ENCODE data around the gene TCP11L1.

The TCP11L1 gene

DNA sequence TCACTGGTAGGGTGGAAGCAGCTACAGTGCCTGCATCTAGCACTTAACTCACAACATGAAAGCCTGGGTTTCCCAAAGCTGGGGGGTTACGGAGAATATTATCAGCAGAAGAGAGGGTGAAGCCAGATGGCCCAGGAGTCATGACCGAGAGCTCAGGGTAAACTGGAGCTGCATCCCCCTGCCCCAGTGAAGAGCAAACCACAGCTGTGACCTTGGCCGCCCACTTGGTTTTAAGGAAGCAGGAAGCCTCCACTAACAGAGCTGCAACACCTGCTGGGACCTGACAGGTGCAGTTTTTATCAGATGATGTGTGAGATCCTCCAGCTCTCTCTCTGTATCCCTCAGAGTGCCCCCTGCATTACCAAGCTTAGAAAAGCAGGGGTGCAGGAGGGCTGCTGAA, 20.9 kb downstream of the TCP11L1 start (continued):
- TF ChIP-seq, protein P1, sequence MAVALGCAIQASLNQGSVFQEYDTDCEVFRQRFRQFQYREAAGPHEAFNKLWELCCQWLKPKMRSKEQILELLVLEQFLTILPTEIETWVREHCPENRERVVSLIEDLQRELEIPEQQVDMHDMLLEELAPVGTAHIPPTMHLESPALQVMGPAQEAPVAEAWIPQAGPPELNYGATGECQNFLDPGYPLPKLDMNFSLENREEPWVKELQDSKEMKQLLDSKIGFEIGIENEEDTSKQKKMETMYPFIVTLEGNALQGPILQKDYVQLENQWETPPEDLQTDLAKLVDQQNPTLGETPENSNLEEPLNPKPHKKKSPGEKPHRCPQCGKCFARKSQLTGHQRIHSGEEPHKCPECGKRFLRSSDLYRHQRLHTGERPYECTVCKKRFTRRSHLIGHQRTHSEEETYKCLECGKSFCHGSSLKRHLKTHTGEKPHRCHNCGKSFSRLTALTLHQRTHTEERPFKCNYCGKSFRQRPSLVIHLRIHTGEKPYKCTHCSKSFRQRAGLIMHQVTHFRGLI (tag by site-specific recombination; IDR thresholded peaks at IDR 0.05), result no peak
- TF ChIP-seq ZBTB17 (tag by site-specific recombination; IDR thresholded peaks at IDR 0.05) (no peak), KLF7 (tag by site-specific recombination; IDR thresholded peaks at IDR 0.05; ENCODE audit: borderline replicate concordance) (no peak)
- TF ChIP-seq, protein P2, sequence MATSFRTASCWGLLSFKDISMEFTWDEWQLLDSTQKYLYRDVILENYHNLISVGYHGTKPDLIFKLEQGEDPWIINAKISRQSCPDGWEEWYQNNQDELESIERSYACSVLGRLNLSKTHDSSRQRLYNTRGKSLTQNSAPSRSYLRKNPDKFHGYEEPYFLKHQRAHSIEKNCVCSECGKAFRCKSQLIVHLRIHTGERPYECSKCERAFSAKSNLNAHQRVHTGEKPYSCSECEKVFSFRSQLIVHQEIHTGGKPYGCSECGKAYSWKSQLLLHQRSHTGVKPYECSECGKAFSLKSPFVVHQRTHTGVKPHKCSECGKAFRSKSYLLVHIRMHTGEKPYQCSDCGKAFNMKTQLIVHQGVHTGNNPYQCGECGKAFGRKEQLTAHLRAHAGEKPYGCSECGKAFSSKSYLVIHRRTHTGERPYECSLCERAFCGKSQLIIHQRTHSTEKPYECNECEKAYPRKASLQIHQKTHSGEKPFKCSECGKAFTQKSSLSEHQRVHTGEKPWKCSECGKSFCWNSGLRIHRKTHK (tag by site-specific recombination; IDR thresholded peaks at IDR 0.05), result no peak
- TF ChIP-seq, protein P3, sequence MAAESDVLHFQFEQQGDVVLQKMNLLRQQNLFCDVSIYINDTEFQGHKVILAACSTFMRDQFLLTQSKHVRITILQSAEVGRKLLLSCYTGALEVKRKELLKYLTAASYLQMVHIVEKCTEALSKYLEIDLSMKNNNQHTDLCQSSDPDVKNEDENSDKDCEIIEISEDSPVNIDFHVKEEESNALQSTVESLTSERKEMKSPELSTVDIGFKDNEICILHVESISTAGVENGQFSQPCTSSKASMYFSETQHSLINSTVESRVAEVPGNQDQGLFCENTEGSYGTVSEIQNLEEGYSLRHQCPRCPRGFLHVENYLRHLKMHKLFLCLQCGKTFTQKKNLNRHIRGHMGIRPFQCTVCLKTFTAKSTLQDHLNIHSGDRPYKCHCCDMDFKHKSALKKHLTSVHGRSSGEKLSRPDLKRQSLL (tag by site-specific recombination; IDR thresholded peaks at IDR 0.05), result no peak
- TF ChIP-seq, protein P4, sequence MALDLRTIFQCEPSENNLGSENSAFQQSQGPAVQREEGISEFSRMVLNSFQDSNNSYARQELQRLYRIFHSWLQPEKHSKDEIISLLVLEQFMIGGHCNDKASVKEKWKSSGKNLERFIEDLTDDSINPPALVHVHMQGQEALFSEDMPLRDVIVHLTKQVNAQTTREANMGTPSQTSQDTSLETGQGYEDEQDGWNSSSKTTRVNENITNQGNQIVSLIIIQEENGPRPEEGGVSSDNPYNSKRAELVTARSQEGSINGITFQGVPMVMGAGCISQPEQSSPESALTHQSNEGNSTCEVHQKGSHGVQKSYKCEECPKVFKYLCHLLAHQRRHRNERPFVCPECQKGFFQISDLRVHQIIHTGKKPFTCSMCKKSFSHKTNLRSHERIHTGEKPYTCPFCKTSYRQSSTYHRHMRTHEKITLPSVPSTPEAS (tag by site-specific recombination; IDR thresholded peaks at IDR 0.05), result no peak
- TF ChIP-seq, protein P5, sequence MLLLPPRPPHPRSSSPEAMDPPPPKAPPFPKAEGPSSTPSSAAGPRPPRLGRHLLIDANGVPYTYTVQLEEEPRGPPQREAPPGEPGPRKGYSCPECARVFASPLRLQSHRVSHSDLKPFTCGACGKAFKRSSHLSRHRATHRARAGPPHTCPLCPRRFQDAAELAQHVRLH (tag by site-specific recombination; IDR thresholded peaks at IDR 0.05), result no peak

DNA sequence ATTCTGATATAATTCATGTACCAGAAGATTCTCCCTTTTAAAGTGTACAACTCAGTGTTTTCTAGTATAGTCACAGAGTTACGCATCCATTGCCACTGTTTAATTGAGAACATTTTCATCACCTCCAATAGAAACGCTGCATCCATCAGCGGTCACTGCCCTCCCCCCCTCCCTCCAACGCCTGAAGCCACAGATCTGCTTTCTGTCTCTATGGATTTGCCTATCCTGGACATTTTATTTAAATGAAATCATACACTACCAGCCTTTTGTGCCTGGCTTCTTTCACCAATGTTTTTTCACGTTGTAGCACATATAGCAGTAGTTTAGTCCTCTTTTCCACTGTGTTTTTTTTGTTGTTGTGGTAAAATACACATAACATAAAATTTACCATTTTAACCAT, 22.8 kb downstream of the TCP11L1 start:
- no peak overlapping the region for H3K4me3 ChIP-seq (ENCODE audit: low read depth, low read length)
- TF ChIP-seq ZNF169 (tag by site-specific recombination; IDR thresholded peaks at IDR 0.05) (no peak), ZEB2 (tag by site-specific recombination; IDR thresholded peaks at IDR 0.05) (no peak), ZNF677 (tag by site-specific recombination; IDR thresholded peaks at IDR 0.05) (no peak)
- no peaks in the 10 kb centered on the region for H3K4me1 ChIP-seq (ENCODE audit: control insufficient read depth, insufficient read depth, low read length)
- H3K27ac ChIP-seq (ENCODE audit: extremely low read depth, low read depth, low read length), result no peak overlapping the region
- ChIA-PET POLR2A (no interaction called here), CTCF (interaction anchor here (0.9 to 1.8 kb wide), 2 partner anchors 45 to 101 kb away, joined by 3 to 5 read pairs; no protein-coding TSS in a partner anchor)
- H3K9me3 ChIP-seq (ENCODE audit: control insufficient read depth, insufficient read depth, low read depth, low read length), result no peaks in the 10 kb centered on the region
- H3K36me3 ChIP-seq (ENCODE audit: control insufficient read depth in 2 of 2, insufficient read depth in 1 of 2, low read length in 2 of 2), result peaks cover 0 to 75% of the 10 kb centered on the region in 2 experiments; a peak in 1 of 3 replicates

DNA sequence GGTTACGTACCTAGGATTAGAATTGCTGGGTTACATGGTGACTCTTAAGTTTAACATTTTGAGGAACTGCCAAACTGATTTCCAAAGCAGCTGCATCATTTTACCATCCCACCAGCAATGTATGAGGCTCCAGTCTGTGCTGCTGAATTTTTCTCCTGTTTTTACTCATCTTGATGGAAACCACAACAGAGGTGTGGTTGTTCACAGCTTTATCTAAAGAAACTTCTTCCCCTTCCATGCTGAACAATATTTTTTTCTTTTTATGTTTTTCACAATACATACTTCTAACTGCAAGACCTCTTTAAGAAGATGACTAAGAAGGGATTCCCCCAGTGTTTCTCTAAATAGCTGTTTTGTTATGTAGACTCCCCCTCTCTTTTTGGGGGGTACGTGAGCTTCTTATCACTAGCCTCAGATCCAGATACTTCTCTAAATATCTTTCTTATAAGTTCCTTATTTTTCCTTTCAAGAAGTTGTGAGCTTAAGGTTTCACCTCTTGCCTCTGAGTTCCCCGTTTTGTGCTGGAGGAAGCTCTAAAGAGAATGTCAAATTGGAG, 24.0 kb downstream of the TCP11L1 start:
- Histone ChIP-seq H3K4me3 (ENCODE audit: low read depth, low read length) (no peak overlapping the region), H3K9me3 (ENCODE audit: control insufficient read depth, insufficient read depth, low read depth, low read length) (no peaks in the 10 kb centered on the region), H3K27ac (ENCODE audit: extremely low read depth, low read depth, low read length) (no peak overlapping the region), H3K4me1 (ENCODE audit: control insufficient read depth, insufficient read depth, low read length) (no peaks in the 10 kb centered on the region), H3K36me3 (ENCODE audit: control insufficient read depth in 2 of 2, insufficient read depth in 1 of 2, low read length in 2 of 2) (peaks cover 0 to 73% of the 10 kb centered on the region in 2 experiments; a peak in 2 of 3 replicates)
- ChIA-PET POLR2A (no interaction called here), CTCF (interaction anchor here (0.5 to 3.0 kb wide), 8 partner anchors 18 to 260 kb away, joined by 3 to 41 read pairs (median 4); no protein-coding TSS in a partner anchor)
- TF ChIP-seq, protein P6, sequence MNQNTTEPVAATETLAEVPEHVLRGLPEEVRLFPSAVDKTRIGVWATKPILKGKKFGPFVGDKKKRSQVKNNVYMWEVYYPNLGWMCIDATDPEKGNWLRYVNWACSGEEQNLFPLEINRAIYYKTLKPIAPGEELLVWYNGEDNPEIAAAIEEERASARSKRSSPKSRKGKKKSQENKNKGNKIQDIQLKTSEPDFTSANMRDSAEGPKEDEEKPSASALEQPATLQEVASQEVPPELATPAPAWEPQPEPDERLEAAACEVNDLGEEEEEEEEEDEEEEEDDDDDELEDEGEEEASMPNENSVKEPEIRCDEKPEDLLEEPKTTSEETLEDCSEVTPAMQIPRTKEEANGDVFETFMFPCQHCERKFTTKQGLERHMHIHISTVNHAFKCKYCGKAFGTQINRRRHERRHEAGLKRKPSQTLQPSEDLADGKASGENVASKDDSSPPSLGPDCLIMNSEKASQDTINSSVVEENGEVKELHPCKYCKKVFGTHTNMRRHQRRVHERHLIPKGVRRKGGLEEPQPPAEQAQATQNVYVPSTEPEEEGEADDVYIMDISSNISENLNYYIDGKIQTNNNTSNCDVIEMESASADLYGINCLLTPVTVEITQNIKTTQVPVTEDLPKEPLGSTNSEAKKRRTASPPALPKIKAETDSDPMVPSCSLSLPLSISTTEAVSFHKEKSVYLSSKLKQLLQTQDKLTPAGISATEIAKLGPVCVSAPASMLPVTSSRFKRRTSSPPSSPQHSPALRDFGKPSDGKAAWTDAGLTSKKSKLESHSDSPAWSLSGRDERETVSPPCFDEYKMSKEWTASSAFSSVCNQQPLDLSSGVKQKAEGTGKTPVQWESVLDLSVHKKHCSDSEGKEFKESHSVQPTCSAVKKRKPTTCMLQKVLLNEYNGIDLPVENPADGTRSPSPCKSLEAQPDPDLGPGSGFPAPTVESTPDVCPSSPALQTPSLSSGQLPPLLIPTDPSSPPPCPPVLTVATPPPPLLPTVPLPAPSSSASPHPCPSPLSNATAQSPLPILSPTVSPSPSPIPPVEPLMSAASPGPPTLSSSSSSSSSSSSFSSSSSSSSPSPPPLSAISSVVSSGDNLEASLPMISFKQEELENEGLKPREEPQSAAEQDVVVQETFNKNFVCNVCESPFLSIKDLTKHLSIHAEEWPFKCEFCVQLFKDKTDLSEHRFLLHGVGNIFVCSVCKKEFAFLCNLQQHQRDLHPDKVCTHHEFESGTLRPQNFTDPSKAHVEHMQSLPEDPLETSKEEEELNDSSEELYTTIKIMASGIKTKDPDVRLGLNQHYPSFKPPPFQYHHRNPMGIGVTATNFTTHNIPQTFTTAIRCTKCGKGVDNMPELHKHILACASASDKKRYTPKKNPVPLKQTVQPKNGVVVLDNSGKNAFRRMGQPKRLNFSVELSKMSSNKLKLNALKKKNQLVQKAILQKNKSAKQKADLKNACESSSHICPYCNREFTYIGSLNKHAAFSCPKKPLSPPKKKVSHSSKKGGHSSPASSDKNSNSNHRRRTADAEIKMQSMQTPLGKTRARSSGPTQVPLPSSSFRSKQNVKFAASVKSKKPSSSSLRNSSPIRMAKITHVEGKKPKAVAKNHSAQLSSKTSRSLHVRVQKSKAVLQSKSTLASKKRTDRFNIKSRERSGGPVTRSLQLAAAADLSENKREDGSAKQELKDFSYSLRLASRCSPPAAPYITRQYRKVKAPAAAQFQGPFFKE (tag by site-specific recombination; IDR thresholded peaks at IDR 0.05; ENCODE audit: borderline replicate concordance), result no peak
- no peak for TF ChIP-seq ZNF544 (tag by site-specific recombination; IDR thresholded peaks at IDR 0.05)
- TF ChIP-seq ZNF302 (tag by site-specific recombination; IDR thresholded peaks at IDR 0.05; ENCODE audit: low read depth), result no peak
- TF ChIP-seq ZEB2 (tag by site-specific recombination; IDR thresholded peaks at IDR 0.05), result no peak
- TF ChIP-seq, protein P7, sequence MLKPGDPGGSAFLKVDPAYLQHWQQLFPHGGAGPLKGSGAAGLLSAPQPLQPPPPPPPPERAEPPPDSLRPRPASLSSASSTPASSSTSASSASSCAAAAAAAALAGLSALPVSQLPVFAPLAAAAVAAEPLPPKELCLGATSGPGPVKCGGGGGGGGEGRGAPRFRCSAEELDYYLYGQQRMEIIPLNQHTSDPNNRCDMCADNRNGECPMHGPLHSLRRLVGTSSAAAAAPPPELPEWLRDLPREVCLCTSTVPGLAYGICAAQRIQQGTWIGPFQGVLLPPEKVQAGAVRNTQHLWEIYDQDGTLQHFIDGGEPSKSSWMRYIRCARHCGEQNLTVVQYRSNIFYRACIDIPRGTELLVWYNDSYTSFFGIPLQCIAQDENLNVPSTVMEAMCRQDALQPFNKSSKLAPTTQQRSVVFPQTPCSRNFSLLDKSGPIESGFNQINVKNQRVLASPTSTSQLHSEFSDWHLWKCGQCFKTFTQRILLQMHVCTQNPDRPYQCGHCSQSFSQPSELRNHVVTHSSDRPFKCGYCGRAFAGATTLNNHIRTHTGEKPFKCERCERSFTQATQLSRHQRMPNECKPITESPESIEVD (tag by site-specific recombination; IDR thresholded peaks at IDR 0.05), result no peak
- TF ChIP-seq, protein P8, sequence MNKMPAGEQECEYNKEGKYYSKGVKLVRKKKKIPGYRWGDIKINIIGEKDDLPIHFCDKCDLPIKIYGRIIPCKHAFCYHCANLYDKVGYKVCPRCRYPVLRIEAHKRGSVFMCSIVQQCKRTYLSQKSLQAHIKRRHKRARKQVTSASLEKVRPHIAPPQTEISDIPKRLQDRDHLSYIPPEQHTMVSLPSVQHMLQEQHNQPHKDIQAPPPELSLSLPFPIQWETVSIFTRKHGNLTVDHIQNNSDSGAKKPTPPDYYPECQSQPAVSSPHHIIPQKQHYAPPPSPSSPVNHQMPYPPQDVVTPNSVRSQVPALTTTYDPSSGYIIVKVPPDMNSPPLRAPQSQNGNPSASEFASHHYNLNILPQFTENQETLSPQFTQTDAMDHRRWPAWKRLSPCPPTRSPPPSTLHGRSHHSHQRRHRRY (tag by site-specific recombination; IDR thresholded peaks at IDR 0.05), result no peak
- no peak for TF ChIP-seq ZNF112 (tag by site-specific recombination; IDR thresholded peaks at IDR 0.05)
- TF ChIP-seq ZNF23 (tag by site-specific recombination; IDR thresholded peaks at IDR 0.05; ENCODE audit: borderline replicate concordance), result no peak
